Urothelium cell line (cell line): ENCODE results near the gene EPHB2.
A peak's percentile ranks its signal among the peaks of the same experiment; 100 is the strongest.
"Not testable (repeated sequence)": the region's sequence is repeated elsewhere in the genome, so short reads cannot be mapped to it uniquely, and the experiment has no call there.

Experiments used
- DNase-seq: peaks from one replicate; pipeline ENCODE4 v3.0.0; 2011; ENCODE audit warnings: low spot score, mixed read lengths
- FAIRE-seq: peaks from 2 replicates; lab custom pipeline; 2011; peaks lifted over from hg19 to GRCh38; lab: Jason Lieb, UNC

Gene EPHB2

GRCh38 chr1:22689505-22689904 is 21.1 kb upstream of the EPHB2 start:
- FAIRE-seq, result peak; percentile 95
- peak; percentile 88 for DNase-seq

GRCh38 chr1:22691031-22691753 is 19.4 kb upstream of the EPHB2 start:
- FAIRE-seq, result no peak
- DNase-seq, result no peak

DNA sequence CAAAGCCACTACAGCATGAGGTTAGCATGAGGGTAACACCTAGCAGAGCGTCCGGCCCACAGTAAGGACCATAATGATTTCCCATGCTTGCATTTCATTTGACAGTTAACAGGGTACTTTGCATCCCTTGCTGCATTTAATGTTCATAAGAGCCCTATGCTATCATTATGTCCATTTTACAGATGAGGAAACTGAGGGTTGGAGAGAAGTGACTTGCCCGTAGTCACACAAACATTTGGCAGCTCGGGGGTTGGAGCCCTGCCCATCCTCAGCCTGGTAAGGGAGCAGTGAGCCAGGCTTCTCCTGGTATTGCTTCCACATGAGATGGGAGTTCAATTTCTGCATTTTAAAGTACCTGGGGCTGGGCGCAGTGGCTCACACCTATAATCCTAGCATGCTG is 16.5 kb upstream of the EPHB2 start:
- FAIRE-seq (no peak), DNase-seq (no peak)

GRCh38 chr1:22696610-22697009 is 14.0 kb upstream of the EPHB2 start:
- FAIRE-seq (no peak), DNase-seq (no peak)

DNA sequence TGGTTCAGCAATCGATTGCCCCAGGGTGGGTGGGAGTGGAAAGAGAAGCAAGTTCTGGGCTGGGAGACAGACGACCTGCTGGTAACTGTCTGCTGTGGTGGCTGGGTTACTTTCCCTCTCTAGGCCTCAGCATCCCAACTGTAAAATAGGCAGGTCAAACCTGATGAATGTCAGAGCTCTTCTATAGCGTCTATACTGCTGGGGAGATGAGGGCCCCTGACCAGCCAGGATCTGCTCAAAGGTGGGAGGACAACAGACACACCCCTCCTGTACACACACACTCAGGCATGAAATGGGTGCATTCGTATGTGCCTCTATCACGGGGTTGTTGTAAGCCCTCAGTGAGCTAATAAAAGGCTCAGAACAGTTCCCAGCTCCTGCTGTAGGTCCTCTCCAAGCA is 12.7 kb upstream of the EPHB2 start:
- DNase-seq (no peak), FAIRE-seq (no peak)

DNA sequence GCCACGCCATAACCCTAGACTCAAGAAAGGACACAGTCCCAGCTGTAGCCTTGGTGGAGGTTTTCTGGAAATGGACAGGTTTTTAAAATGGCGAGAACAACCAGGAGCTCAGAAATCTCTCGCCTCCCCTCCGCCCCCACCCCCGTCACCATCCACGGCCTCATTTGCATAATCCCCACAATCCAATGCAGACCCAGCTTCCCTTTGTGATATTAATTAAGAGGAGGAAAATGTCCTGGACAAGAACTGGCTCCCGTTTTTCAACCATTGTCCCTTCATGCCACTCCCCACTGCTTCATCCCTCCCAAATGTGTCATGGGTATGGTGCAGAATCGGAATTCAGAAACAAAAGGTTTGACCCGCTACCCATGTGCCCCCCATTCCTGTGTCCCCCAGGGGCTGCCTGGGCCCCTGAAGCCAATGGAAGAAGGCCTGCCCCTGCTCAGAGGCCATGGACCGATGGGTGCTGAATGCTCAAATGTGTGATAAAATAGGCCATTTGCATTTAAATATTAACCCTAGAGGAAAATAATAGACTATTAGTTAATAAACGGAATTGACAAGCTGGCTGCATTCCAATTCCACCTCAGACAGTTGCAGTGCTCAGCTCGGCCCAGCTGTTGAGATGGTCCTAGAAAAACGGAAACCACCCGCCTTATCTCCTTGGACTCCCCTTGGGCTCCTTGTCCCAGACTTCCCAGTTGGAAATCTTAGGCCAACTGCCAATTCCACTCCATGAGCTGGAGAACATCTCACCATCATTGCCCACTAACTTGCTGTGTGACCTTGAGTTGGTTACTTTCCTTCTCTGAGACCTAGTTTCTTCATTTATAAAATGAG is 10.7 kb upstream of the EPHB2 start:
- DNase-seq, result no peak
- no peak for FAIRE-seq

- DNase-seq (no peak), FAIRE-seq (no peak)
Observed at GRCh38 chr1:22702296-22703085, 8.1 kb upstream of the EPHB2 start.

GRCh38 chr1:22704440-22705067 is 6.1 kb upstream of the EPHB2 start:
- DNase-seq, result peak; percentile 91
- FAIRE-seq, result no peak

DNA sequence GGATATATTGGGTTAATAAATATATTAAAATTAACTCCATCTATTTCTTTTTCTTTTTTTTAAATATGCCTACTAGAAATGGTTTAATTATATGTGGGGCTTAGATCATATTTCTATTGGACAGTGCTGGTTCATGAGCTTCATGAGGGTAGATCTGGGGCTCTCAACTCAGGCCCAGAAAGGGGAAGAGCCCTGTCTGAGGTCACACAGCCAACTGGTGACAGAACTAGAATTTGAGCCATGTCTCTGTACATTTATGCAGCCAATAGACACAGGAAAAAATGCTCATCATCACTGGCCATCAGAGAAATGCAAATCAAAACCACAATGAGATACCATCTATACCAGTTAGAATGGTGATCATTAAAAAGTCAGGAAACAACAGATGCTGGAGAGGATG is 5.1 kb upstream of the EPHB2 start:
- no peak for FAIRE-seq
- no peak for DNase-seq

- not testable (repeated sequence) for DNase-seq, FAIRE-seq
Observed at GRCh38 chr1:22706100-22706499, 4.5 kb upstream of the EPHB2 start.

- FAIRE-seq, result no peak
- no peak for DNase-seq
Observed at GRCh38 chr1:22708777-22709176, 1.9 kb upstream of the EPHB2 start.

- FAIRE-seq (no peak), DNase-seq (peak; percentile 24)
Observed at GRCh38 chr1:22709227-22709626, 1.4 kb upstream of the EPHB2 start.

GRCh38 chr1:22709891-22710700 is 543 bp upstream of the EPHB2 start:
- DNase-seq (peak; percentile 83), FAIRE-seq (no peak)

DNA sequence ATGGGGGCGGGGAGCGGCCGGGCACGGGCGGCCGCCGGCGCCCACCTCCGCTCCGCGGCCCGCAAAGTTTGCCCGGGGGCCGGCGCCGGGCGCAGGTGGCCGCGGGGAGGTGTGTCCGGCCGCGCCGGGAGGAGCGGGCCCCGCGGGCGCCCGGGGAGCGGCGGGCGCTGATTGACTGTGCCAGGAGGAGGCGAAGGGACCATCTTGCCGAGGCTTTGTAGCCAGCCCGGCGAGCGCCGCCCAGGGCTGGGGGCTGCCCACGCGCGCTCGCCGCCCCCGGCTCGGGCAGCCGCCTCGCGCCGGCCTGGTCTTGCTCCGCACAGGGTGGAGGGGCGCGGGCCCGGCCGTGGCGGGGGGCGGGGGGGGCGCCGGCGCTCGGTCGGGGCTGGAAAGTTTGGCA is 432 bp downstream of the EPHB2 start:
- no peak for FAIRE-seq

GRCh38 chr1:22711591-22712501 is 1.2 kb downstream of the EPHB2 start:
- FAIRE-seq (peak; percentile 72), DNase-seq (no peak)

More for the DNA sequence above, 432 bp downstream of the EPHB2 start:
- peak; percentile 33 for DNase-seq

GRCh38 chr1:22712502-22713271 is 2.0 kb downstream of the EPHB2 start:
- DNase-seq (peak; percentile 20), FAIRE-seq (no peak)

- no peak for DNase-seq
- no peak for FAIRE-seq
Observed at GRCh38 chr1:22714455-22714854, 3.8 kb downstream of the EPHB2 start.

DNA sequence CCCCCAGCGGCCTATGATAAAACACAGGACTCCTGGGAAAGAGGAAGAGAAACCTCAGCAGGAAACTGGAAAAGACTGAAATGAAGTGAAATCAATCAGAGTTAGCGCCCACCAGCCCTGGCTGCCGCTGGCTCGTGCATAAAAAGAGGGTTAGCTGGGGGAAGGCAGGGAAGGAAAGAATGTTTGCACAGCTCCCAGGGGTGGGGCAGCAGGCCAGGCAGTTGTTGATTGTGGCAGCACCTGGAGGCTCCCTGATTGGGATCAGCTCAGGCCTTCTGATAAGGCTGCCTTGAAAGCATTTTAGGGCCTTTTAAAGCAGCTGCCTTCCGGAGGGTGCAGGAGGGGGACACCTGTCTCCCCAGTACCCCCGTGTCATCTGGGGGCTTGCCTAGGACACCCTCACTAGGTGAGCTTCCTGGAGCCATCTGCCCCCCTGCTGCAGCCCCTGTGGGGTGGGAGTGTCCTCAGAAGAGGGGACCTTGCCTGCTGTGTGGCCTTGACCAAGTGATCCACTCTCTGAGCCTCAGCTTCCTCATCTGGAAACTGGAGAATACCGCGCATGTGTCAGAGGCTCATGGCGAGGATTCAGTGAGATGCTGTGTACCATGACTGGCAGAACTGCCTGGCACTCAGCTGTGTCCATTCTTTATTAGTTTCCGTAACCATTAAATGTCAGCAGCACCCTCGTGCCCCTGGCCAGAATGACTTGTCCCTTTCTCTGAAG is 6.6 kb downstream of the EPHB2 start:
- no peak for DNase-seq
- FAIRE-seq, result no peak
